GM10847 (cell line): ENCODE data around the gene ZNF773.
A peak's percentile ranks its signal among the peaks of the same experiment; 100 is the strongest.

Experiments
- POLR2A ChIP-seq: IDR thresholded peaks from 2 replicates; pipeline ENCODE4 v1.6.1; 2011; ENCODE audit not compliant: insufficient read length; ENCODE audit errors: extremely low read depth

ZNF773 gene

GRCh38 chr19:57499680-57500395, at the start of gene ZNF773:
TSS of gene ZNF773 (plus strand) at chr19:57499938. CDS start at chr19:57500081, 143 bp downstream.
- peak; percentile 86 for TF ChIP-seq POLR2A

DNA sequence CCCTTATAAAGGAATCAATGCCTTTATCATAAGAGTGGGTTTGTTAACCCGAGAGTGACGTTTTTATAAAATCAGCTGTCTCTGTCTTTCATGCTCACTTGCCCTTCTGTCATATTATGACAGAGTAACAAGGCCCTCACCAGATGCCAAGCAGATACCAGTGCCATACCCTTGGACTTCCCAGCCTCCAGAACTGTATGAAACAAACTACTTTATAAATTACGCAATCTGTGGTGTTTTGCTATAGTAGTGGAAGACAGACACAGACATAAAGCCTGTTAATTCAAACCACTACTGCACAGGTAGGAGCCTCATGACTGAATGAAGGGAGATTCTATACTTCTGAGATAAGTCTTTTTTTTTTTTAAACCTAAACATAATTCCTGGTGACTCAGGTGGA, 47.4 kb upstream of the ZNF773 start:
- no peak for TF ChIP-seq POLR2A

GRCh38 chr19:57465680-57466381, 33.9 kb upstream of the ZNF773 start:
- TF ChIP-seq POLR2A, result no peak

- no peak for TF ChIP-seq POLR2A
These were observed 33.2 kb upstream of the ZNF773 start for GRCh38 chr19:57466489-57466888.

- no peak for TF ChIP-seq POLR2A
These were observed 26.1 kb upstream of the ZNF773 start for GRCh38 chr19:57473646-57474045.

GRCh38 chr19:57477191-57478008, 22.3 kb upstream of the ZNF773 start, which contains the start of gene ZNF772:
TSS of gene ZNF772 (minus strand) at chr19:57477566. CDS start at chr19:57477309, 257 bp downstream.
- TF ChIP-seq POLR2A, result no peak

GRCh38 chr19:57487477-57488298, 12.1 kb upstream of the ZNF773 start, which contains the start of gene ZNF419:
TSS of gene ZNF419 (plus strand) at chr19:57487750. CDS start at chr19:57487951, 201 bp downstream.
- TF ChIP-seq POLR2A, result peak; percentile 60

DNA sequence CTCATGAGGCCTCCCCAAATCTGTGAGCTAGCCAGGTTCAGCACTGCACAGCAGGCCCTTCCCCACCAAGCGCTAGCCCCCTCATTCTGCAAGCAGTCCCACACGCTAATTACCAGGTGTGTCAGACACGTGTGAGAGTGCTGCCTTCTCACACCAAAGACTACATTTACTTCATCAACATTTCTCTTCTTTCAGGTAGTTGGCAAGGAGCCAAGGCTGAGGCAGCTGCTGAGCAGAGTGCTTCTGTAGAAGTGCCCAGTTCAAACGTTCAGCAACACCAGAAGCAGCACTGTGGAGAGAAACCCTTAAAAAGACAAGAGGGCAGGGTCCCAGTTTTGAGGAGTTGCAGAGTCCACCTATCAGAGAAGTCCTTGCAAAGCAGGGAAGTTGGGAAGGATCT, 6.4 kb downstream of the ZNF773 start:
- TF ChIP-seq POLR2A, result no peak

DNA sequence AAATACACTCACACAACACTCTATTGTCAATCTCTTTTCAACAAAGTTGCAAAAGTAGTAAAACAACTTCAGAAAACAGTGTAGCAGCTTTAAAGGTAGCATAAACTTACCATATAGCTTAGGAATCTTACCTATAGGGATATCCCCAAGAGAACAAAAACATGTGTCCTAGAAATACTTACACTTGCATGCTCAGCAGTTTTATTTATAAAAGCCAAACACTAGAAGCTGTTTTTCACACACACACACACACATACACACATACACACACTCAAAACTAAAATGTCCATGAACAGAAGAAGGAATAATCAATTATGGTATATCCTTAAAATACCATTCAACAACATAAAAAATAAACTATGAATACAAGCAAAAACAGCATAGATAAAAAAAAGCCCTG, 11.7 kb downstream of the ZNF773 start:
- TF ChIP-seq POLR2A, result no peak

GRCh38 chr19:57512845-57513244, 13.1 kb downstream of the ZNF773 start:
- no peak for TF ChIP-seq POLR2A

- TF ChIP-seq POLR2A, result no peak
These were observed 15.5 kb downstream of the ZNF773 start for GRCh38 chr19:57515255-57515654.

DNA sequence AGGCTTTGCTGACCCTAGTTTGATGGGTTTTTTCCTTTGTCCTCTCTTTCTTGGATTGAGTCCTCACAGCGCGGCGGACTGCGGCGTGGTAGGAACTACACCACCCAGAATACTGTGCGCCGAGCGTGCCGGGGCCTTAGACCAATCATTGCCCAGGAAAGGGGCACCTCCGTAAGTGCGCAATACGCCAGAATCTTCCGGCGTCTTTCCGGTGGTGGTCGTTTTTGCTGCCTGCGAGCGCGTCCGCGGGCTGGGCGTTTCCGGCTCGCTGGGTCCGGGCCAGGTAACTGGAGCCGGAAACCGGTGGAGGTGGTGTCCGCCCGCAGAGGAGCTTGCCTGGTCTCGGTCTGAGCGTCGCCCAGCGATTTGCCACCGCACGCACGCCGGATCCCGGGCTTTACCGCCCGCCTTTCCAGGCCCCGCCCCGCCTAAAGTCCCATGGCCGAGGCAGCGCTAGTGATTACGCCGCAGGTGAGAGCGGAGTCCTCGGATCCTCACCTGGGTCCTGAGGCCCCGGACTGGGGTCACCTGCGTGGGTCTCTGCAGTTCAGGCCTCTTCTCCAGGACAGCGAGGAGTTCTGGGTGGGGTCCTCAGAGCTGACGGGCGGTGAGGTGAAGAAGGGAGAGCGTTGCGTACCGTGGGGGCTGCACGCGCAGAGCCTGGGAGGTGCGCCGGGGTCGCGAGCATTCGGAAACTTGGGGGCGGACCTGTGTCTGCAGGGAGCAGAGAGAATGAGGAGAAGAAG, 27.6 kb downstream of the ZNF773 start, which contains the start of gene ZNF549:
TSS of gene ZNF549 (plus strand) at position 221 of the 746 bp plus-strand sequence. CDS start at position 439, 218 bp downstream.
- TF ChIP-seq POLR2A, result peak; percentile 50

- TF ChIP-seq POLR2A, result no peak
These were observed 38.3 kb downstream of the ZNF773 start for GRCh38 chr19:57537953-57538547.
